HG03097 (cell line): ENCODE data around the gene RSL1D1.
"Not testable (repeated sequence)": the region's sequence is repeated elsewhere in the genome, so short reads cannot be mapped to it uniquely, and the experiment has no call there.

ENCODE experiments used
- ATAC-seq: cut with Tn5 transposase; IDR thresholded peaks from one replicate; pipeline ENCODE4 v1.9.1; 2021; ENCODE audit not compliant: unreplicated experiment, low FRiP score

RSL1D1 gene

GRCh38 chr16:11844499-11844898, 6.8 kb downstream of the RSL1D1 start:
- no peak for ATAC-seq

- no peak for ATAC-seq
Measured at GRCh38 chr16:11843861-11844260, 7.5 kb downstream of the RSL1D1 start.

GRCh38 chr16:11843206-11843605, 8.1 kb downstream of the RSL1D1 start:
- ATAC-seq: no peak

- no peak for ATAC-seq
Measured at GRCh38 chr16:11841026-11841425, 10.3 kb downstream of the RSL1D1 start.

GRCh38 chr16:11836650-11837244, 14.6 kb downstream of the RSL1D1 start:
- ATAC-seq: no peak

- ATAC-seq: no peak
Measured at GRCh38 chr16:11835891-11836649, 15.3 kb downstream of the RSL1D1 start.

GRCh38 chr16:11835309-11835708, 16.0 kb downstream of the RSL1D1 start:
- no peak for ATAC-seq

GRCh38 chr16:11833951-11834695, 17.2 kb downstream of the RSL1D1 start:
- no peak for ATAC-seq

- no peak for ATAC-seq
Measured at GRCh38 chr16:11828696-11829095, 22.6 kb downstream of the RSL1D1 start.

GRCh38 chr16:11825520-11826165, 25.7 kb downstream of the RSL1D1 start:
- ATAC-seq: not testable (repeated sequence)

- ATAC-seq: no peak
Measured at GRCh38 chr16:11824362-11824761, 27.0 kb downstream of the RSL1D1 start.

GRCh38 chr16:11823645-11824044, 27.7 kb downstream of the RSL1D1 start:
- not testable (repeated sequence) for ATAC-seq

- no peak for ATAC-seq
Measured at GRCh38 chr16:11819798-11820197, 31.5 kb downstream of the RSL1D1 start.

- not testable (repeated sequence) for ATAC-seq
Measured at GRCh38 chr16:11818970-11819369, 32.4 kb downstream of the RSL1D1 start.

- ATAC-seq: no peak
Measured at GRCh38 chr16:11816123-11816522, 35.2 kb downstream of the RSL1D1 start.

GRCh38 chr16:11814800-11815199, 36.5 kb downstream of the RSL1D1 start:
- not testable (repeated sequence) for ATAC-seq

GRCh38 chr16:11806721-11807120, 44.6 kb downstream of the RSL1D1 start:
- no peak for ATAC-seq

GRCh38 chr16:11805556-11805955, 45.8 kb downstream of the RSL1D1 start:
- no peak for ATAC-seq

GRCh38 chr16:11801481-11802021, 49.8 kb downstream of the RSL1D1 start:
- ATAC-seq: no peak

- ATAC-seq: no peak
Measured at GRCh38 chr16:11800382-11800718, 51.0 kb downstream of the RSL1D1 start.
